Left lung (tissue), 10 donors: Measurements from ENCODE around the gene NRARP. TPM values are rescaled to one million over a fixed set of nuclear protein-coding genes. Genes with fewer than 3 reads are reported as not detected.

Experiments used
- ATAC-seq: fragments of 200-7000 bp; cut with Tn5 transposase; one replicate; pipeline ENCODE4 v1.9.1; 2020; ENCODE audit warnings: moderate library complexity
- DNase-seq, 4 donors: peaks; one replicate each; pipeline ENCODE4 v3.0.0-alpha.2; 2013 to 2020
- H3K27ac ChIP-seq, 2 donors: fragments of 200-600 bp; sonication (generic) in 1 of 2; one replicate each; pipeline versions ENCODE4 v1.5.0 to v1.8.0; 2020 to 2021
- H3K27me3 ChIP-seq, 2 donors: fragments of 200-600 bp; sonication (generic) in 1 of 2; one replicate each; pipeline versions ENCODE4 v1.5.0 to v1.8.0; 2020 to 2021
- H3K36me3 ChIP-seq, 2 donors: fragments of 200-600 bp; sonication (generic) in 1 of 2; one replicate each; pipeline versions ENCODE4 v1.5.0 to v1.8.0; 2020 to 2021
- H3K4me1 ChIP-seq, 2 donors: fragments of 200-600 bp; one replicate each; pipeline ENCODE4 v1.8.0; 2021
- H3K4me3 ChIP-seq, 2 donors: fragments of 200-600 bp; sonication (generic) in 1 of 2; one replicate each; pipeline versions ENCODE4 v1.5.0 to v1.8.0; 2020 to 2021; ENCODE audit warnings: mild to moderate bottlenecking in 1 of 2
- H3K9me3 ChIP-seq, 2 donors: fragments of 200-600 bp; sonication (generic) in 1 of 2; one replicate each; pipeline versions ENCODE4 v1.5.0 to v1.8.0; 2020 to 2021
- intact Hi-C, 2 donors: fragments of 100-400 bp; cut with DNase I; formaldehyde crosslinking; loops; one replicate each; pipeline versions ENCODE4 v1.11.2 to v1.14.2; 2022
- polyA plus RNA-seq, 6 donors: library from polyadenylated mRNA; unstranded; fragments of 120-200 nt; gene quantifications; one replicate each; pipeline ENCODE4 v1.2.1, GENCODE V29; 2013; ENCODE audit not compliant: insufficient read length in 6 of 6
- total RNA-seq, 2 donors: library from RNA; stranded (reverse); fragmentation: NEBNext Ultra II Directional; extraction: Animal tissue kit (Norgen Biotek cat#: 25700); gene quantifications; one replicate each; pipeline ENCODE4 v1.2.1, GENCODE V29; 2021
- TF ChIP-seq, protein P1 (sequence below), 2 donors: fragments of 200-600 bp; sonication (generic) in 1 of 2; IDR thresholded peaks; one replicate each; pipeline versions ENCODE4 v1.5.0 to v1.8.0; 2021; ENCODE audit warnings: antibody characterized with exemption in 2 of 2
- donor health status: DM: no; HTN: yes; CAD: no.
- donor health status: DM: no; HTN: no; CAD: no.

Gene NRARP
- total and polyA plus RNA-seq, 8 donors: 7.0 to 15.2 (median 9.7) TPM

- Histone ChIP-seq H3K36me3 (no peaks in the 10 kb centered on the region), H3K9me3 (no peaks in the 10 kb centered on the region), H3K4me1 (peaks cover 5 to 45% of the 10 kb centered on the region in 2 donors), H3K4me3 (no peak overlapping the region), H3K27me3 (peaks cover 0 to 35% of the 10 kb centered on the region in 2 donors), H3K27ac (no peak overlapping the region)
- intact Hi-C loops: no loop called here
- peak in 1 of 4 donors; percentile 55 for DNase-seq
- TF ChIP-seq, protein P1, sequence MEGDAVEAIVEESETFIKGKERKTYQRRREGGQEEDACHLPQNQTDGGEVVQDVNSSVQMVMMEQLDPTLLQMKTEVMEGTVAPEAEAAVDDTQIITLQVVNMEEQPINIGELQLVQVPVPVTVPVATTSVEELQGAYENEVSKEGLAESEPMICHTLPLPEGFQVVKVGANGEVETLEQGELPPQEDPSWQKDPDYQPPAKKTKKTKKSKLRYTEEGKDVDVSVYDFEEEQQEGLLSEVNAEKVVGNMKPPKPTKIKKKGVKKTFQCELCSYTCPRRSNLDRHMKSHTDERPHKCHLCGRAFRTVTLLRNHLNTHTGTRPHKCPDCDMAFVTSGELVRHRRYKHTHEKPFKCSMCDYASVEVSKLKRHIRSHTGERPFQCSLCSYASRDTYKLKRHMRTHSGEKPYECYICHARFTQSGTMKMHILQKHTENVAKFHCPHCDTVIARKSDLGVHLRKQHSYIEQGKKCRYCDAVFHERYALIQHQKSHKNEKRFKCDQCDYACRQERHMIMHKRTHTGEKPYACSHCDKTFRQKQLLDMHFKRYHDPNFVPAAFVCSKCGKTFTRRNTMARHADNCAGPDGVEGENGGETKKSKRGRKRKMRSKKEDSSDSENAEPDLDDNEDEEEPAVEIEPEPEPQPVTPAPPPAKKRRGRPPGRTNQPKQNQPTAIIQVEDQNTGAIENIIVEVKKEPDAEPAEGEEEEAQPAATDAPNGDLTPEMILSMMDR (IDR thresholded peaks at IDR 0.05): no peak
- no peak for ATAC-seq
Observed at GRCh38 chr9:137317718-137318511, 15.8 kb upstream of the NRARP start.

GRCh38 chr9:137317021-137317717 lies 15.1 kb upstream of the NRARP start:
- Histone ChIP-seq H3K4me1 (peaks cover 5 to 45% of the 10 kb centered on the region in 2 donors), H3K4me3 (no peak overlapping the region), H3K36me3 (no peaks in the 10 kb centered on the region), H3K9me3 (no peaks in the 10 kb centered on the region), H3K27me3 (peaks cover 0 to 35% of the 10 kb centered on the region in 2 donors), H3K27ac (no peak overlapping the region)
- intact Hi-C loops: no loop called here
- TF ChIP-seq, protein P1 (IDR thresholded peaks at IDR 0.05): no peak
- DNase-seq (peak in 1 of 4 donors; percentile 61), ATAC-seq (no peak)

DNA sequence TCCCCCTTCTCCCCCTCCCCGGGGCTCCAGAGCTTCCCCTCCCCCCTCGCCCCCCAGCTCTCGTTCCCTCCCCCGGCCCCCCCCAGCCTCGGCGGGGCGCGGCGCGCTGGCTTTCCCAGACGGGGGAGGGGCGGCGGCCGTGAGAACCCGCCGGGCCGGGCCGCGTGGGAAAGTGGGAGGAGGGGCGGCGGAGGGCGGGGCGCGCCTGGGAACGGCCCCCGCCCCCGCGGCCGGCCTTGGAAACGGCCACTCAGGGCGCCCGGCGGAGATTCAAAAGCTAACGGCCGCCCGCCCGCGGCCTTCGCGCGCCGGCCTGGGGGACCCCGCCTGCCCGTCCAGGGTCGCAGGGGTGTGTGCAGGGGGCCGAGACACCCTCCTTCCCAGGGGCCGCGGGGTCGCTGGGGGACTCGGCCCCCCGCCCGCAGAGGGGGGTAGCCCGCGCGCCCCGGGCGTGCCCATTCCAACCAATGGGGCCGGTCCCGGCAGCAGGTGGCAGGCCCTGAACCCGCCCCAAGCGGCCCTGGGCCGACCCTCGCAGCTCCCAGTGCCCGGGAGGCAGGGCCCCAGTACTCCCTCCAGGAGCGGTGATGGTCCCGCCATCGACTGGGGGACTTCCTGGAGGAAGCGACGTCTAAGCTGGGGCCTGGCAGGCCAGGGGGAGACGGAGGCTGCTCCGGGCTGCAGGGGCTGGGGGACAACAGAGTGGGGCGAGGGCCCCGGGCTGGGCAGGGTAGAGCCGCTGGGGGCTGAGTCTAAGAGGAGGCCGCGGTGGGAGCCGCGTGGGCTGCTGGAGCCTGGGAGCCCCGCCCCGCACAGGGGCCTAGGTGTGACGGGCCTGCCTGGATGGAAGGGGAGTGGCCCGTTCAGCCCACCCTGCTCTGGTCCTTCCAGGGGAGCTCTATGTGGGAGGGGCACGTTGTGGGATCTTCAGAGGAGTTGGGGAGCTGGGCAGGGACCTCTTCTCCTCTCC lies 14.2 kb upstream of the NRARP start:
- Histone ChIP-seq H3K27ac (no peak overlapping the region), H3K36me3 (no peaks in the 10 kb centered on the region), H3K4me3 (peak overlapping the region; percentile 16 to 28), H3K4me1 (peaks cover 5 to 44% of the 10 kb centered on the region in 2 donors), H3K27me3 (peaks cover 0 to 35% of the 10 kb centered on the region in 2 donors), H3K9me3 (no peaks in the 10 kb centered on the region)
- DNase-seq (peak in 2 of 4 donors; percentile 40 to 81), ATAC-seq (peak; percentile 65)
- TF ChIP-seq, protein P1 (IDR thresholded peaks at IDR 0.05): no peak
- intact Hi-C loops: no loop called here

- peak overlapping the region in 1 of 2 donors; percentile 28 for H3K4me3 ChIP-seq
- intact Hi-C loops: no loop called here
- TF ChIP-seq, protein P1 (IDR thresholded peaks at IDR 0.05): no peak
- H3K27ac ChIP-seq: no peak overlapping the region
- H3K9me3 ChIP-seq: no peaks in the 10 kb centered on the region
- DNase-seq: no peak
- ATAC-seq: no peak
- peaks cover 5 to 43% of the 10 kb centered on the region in 2 donors for H3K4me1 ChIP-seq
- no peaks in the 10 kb centered on the region for H3K36me3 ChIP-seq
- peaks cover 0 to 31% of the 10 kb centered on the region in 2 donors for H3K27me3 ChIP-seq
Observed at GRCh38 chr9:137315581-137316011, 13.5 kb upstream of the NRARP start.
